Cardiac muscle cell (in vitro differentiated cells and primary cell): ENCODE results near the gene HELZ2. TPM values are rescaled to one million over a fixed set of nuclear protein-coding genes. Genes with fewer than 3 reads are reported as not detected.

Source experiments
- DNase-seq, 2 donors: peaks; one replicate each; pipeline versions ENCODE4 v3.0.0 to v3.0.0-alpha.2; 2010 to 2017; ENCODE audit warnings: low read depth in 1 of 2, low spot score in 1 of 2
- H3K27ac ChIP-seq: fragments of 200-600 bp; sonication (generic); 2 replicates; pipeline ENCODE4 v1.5.1; 2016
- H3K27me3 ChIP-seq: fragments of 200-600 bp; sonication (generic); 2 replicates; pipeline ENCODE4 v1.6.0; 2016; ENCODE audit warnings: control low read depth
- H3K36me3 ChIP-seq: fragments of 200-600 bp; sonication (generic); 2 replicates; pipeline ENCODE4 v1.5.1; 2016; ENCODE audit warnings: control low read depth
- H3K4me1 ChIP-seq: fragments of 200-600 bp; sonication (generic); 2 replicates; pipeline ENCODE4 v1.8.1; 2017; ENCODE audit warnings: low read depth, mild to moderate bottlenecking, mixed run types
- H3K4me3 ChIP-seq: fragments of 200-600 bp; sonication (generic); 2 replicates; pipeline ENCODE4 v1.5.1; 2016; ENCODE audit warnings: mild to moderate bottlenecking
- H3K9me3 ChIP-seq: fragments of 200-600 bp; sonication (generic); 2 replicates; pipeline ENCODE4 v1.5.1; 2017; ENCODE audit warnings: low read depth, mild to moderate bottlenecking, control low read depth
- polyA plus RNA-seq: library from polyadenylated mRNA; unstranded; fragments of >200 nt; fragmentation: Nextera tagmentation; extraction: Ambion mirVana; gene quantifications from 2 replicates; pipeline ENCODE4 v1.2.1, GENCODE V29; 2016
- total RNA-seq: library from RNA; depleted of rRNA; stranded (reverse); fragments of >200 nt; gene quantifications from 2 replicates; pipeline ENCODE4 v1.2.3, GENCODE V29; 2016
- TF ChIP-seq, protein P1 (sequence below): IDR thresholded peaks from 2 replicates; pipeline ENCODE4 v1.5.1; 2012; ENCODE audit warnings: low read depth, mild to moderate bottlenecking, low read length

Gene HELZ2
- total and polyA plus RNA-seq, 2 experiments from 2014 or later: 1.7 to 14.3 TPM

DNA sequence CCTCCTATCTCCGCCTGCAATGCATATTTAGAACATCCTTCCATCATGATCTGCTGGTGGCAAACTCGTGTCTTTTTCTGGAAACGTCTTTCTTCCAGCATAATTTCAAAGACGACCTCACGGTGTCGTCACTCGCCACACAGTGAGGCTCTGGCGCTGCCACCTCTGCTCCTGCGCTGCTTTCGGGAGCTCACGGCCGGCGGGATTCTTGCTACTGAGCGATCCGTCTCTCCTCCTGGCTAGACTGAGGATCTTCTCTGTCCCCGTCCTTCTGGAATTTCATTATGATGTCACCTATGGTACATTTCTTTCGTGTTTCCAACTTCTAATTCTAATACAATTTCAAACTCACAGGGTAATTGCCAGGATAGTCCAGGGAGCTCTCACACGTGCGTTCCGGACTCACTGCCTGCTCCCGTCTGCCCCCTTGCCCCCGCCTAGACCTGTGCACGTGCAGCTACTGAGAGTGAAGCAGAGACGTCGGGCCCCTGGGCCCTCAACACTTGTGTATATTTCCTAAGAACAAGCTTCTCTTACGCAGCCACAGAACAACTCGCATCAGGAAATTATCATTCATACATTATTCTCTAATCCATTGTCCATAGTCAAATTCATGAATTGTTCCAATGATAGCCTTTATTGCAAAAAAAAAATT is 25.5 kb upstream of the HELZ2 start:
- DNase-seq: no peak
- H3K4me1 ChIP-seq: no peaks in the 10 kb centered on the region
- H3K4me3 ChIP-seq: no peak overlapping the region
- no peaks in the 10 kb centered on the region for H3K9me3 ChIP-seq
- TF ChIP-seq, protein P1, sequence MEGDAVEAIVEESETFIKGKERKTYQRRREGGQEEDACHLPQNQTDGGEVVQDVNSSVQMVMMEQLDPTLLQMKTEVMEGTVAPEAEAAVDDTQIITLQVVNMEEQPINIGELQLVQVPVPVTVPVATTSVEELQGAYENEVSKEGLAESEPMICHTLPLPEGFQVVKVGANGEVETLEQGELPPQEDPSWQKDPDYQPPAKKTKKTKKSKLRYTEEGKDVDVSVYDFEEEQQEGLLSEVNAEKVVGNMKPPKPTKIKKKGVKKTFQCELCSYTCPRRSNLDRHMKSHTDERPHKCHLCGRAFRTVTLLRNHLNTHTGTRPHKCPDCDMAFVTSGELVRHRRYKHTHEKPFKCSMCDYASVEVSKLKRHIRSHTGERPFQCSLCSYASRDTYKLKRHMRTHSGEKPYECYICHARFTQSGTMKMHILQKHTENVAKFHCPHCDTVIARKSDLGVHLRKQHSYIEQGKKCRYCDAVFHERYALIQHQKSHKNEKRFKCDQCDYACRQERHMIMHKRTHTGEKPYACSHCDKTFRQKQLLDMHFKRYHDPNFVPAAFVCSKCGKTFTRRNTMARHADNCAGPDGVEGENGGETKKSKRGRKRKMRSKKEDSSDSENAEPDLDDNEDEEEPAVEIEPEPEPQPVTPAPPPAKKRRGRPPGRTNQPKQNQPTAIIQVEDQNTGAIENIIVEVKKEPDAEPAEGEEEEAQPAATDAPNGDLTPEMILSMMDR: no peak
- no peaks in the 10 kb centered on the region for H3K27me3 ChIP-seq
- peaks cover 8% of the 10 kb centered on the region for H3K36me3 ChIP-seq
- no peak overlapping the region for H3K27ac ChIP-seq

DNA sequence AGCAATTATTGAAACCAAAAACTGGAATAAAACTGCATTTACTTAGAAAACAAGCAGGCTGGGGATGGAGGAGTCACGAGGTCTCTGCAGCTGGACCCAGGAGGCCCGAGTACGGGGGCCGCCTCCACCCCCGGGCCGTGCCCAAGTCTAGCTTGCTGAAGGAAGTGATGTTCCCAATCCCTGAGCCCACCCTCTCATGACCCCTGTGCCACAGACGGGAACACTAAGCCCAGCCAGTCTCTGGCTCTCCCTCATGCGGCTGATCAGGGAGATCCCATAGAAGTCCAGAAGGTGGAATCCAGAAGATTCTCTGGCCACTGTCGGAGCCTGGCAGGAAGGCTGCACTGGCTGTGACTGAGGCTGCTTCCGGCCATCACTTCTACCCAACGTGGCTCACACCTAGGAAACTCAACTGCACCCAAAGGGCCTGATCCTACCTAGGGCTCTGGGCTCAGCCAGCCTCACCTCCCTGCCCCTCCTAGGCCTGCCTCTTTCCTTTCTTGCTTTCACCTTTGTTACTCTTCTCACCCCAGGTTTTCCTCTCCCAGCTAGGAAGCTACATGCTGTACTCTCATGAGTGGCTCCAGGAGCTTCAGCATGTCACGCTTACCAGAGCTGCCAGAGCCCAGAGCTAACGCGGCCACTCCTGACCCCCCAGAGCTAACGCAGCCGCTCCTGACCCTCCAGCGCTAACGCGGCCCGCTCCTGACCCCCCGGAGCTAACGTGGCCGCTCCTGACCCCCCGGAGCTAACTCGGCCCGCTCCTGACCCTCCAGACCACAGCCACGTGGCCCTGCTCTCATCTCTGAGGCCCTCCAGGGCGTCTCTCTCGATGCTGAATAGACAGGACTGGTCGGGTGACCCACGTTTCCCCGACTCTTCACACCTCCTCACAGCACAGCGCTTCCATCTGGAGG is 24.7 kb upstream of the HELZ2 start:
- H3K9me3 ChIP-seq: no peaks in the 10 kb centered on the region
- H3K27me3 ChIP-seq: no peaks in the 10 kb centered on the region
- H3K4me3 ChIP-seq: no peak overlapping the region
- H3K36me3 ChIP-seq: peaks cover 8% of the 10 kb centered on the region
- H3K4me1 ChIP-seq: no peaks in the 10 kb centered on the region
- H3K27ac ChIP-seq: no peak overlapping the region
- DNase-seq: no peak
- TF ChIP-seq, protein P1: no peak

DNA sequence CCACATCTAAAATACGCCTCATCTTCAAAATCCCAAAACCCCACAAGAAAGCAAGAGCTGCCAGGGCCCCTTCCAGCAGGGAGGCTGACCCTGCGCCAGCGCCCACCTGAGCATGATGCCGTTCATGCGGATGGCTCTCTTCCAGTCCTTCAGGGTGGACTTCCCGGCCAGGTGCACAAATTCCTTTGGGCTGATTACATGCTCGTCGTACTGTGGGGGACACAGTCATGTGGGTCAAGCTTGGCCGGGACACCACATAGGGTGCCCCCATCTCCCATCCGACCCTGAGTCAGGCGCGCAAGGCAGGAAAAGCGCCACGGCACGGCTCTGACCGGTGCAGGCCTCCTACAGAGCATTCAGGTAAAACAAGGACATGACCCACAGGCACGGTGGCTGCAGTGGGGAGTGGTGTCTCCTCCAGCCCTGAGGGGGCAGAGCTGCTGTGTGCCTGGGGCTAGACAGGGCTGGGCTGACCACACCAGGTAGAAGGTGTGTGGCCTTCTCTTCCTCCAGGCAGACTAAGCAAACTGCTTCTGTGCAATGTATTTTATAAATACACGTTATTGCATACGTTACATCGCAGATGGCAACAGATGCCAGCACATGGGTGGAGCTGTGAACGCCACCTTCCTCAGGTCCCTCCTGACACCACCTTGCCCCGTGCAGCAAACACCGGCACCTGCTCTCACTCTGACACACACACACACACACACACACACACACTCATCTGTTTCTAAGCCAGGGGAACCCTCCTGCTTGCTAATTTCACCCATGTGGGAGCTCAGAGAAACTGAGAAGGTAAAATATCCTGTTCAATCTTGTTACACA is 23.8 kb upstream of the HELZ2 start:
- H3K36me3 ChIP-seq: peaks cover 8% of the 10 kb centered on the region

DNA sequence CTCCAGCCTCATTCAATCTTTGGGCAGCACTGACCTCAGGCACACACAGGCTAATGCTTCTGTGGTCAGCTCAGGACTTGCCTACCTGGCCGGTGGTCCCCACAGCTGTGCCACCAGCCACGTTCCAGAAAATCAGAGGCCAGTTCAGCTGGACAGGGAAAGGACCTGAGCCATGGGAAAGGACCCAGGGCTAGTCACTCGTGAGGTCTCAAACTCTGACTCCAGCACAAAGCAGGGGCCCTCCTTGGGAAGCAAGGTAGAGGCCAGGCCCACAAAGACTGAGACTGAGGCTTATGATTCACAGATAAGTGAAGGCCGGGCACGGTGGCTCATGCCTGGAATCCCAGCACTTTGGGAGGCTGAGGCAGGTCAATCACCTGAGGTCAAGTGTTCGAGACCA is 22.4 kb upstream of the HELZ2 start:
- TF ChIP-seq, protein P1: no peak
- Histone ChIP-seq H3K27me3 (no peaks in the 10 kb centered on the region), H3K27ac (no peak overlapping the region), H3K36me3 (peaks cover 8% of the 10 kb centered on the region), H3K4me1 (no peaks in the 10 kb centered on the region), H3K9me3 (no peaks in the 10 kb centered on the region), H3K4me3 (no peak overlapping the region)
- DNase-seq: no peak

More for the DNA sequence above, 23.8 kb upstream of the HELZ2 start:
- Histone ChIP-seq H3K4me3 (no peak overlapping the region), H3K27ac (no peak overlapping the region), H3K27me3 (no peaks in the 10 kb centered on the region), H3K9me3 (no peaks in the 10 kb centered on the region), H3K4me1 (no peaks in the 10 kb centered on the region)
- DNase-seq: no peak
- TF ChIP-seq, protein P1: no peak

DNA sequence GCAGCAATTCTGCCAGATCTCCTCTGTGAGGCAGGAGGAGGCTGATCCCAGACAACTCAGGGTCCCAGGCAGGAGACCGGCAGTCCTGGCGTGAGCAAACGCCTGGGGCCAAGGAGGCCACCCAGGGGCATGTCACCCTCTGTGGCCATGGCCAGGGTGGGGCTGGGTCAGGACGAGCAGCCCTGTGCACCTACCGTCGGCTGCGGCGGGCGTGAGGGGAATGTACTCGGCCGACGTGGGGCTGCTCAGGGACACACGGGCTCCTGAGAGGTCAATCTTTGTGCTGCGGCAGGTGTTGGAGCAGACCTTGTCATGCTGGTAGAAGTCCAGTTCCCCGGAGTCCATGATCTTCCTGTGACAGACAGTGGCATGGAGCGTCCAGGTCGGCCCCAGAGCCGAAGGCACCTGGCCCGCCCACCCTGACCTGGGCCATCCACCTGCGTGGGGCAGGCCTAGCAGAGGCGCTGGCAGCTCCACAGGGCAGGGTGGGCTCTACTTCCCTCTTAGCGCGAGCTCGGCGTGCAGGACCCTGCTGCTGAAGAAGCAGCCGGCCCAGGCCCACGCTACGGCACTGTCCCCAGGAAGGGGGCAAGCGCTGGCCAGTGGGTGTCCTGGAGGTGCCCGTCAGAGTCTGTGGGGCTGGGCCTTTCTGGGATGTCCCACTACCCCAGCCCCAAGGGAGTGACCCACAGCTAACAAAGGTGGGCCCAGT is 21.5 kb upstream of the HELZ2 start:
- Histone ChIP-seq H3K9me3 (no peaks in the 10 kb centered on the region), H3K27me3 (no peaks in the 10 kb centered on the region), H3K4me3 (no peak overlapping the region), H3K36me3 (peaks cover 9% of the 10 kb centered on the region), H3K4me1 (no peaks in the 10 kb centered on the region), H3K27ac (no peak overlapping the region)
- TF ChIP-seq, protein P1: no peak
- no peak for DNase-seq
